GM21737 (cell line): ENCODE data around the gene LRRC8D.

Experiments used
- ATAC-seq: cut with Tn5 transposase; IDR thresholded peaks from one replicate; pipeline ENCODE4 v1.9.1; 2021; ENCODE audit warnings: mild to moderate bottlenecking, moderate library complexity; ENCODE audit not compliant: unreplicated experiment

LRRC8D gene

GRCh38 chr1:89865498-89866382 is 44.9 kb downstream of the LRRC8D start:
- no peak for ATAC-seq

GRCh38 chr1:89866568-89866967 is 45.7 kb downstream of the LRRC8D start:
- no peak for ATAC-seq

- no peak for ATAC-seq
Measured at GRCh38 chr1:89870998-89871397, 50.2 kb downstream of the LRRC8D start.

- no peak for ATAC-seq
Measured at GRCh38 chr1:89871768-89872473, 51.1 kb downstream of the LRRC8D start.

GRCh38 chr1:89872567-89872966 is 51.7 kb downstream of the LRRC8D start:
- no peak for ATAC-seq

GRCh38 chr1:89873288-89873687 is 52.5 kb downstream of the LRRC8D start:
- ATAC-seq: no peak

- no peak for ATAC-seq
Measured at GRCh38 chr1:89873770-89874169, 52.9 kb downstream of the LRRC8D start.

GRCh38 chr1:89876463-89876862 is 55.6 kb downstream of the LRRC8D start:
- no peak for ATAC-seq

GRCh38 chr1:89877756-89878155 is 56.9 kb downstream of the LRRC8D start:
- ATAC-seq: no peak

- no peak for ATAC-seq
Measured at GRCh38 chr1:89878256-89878655, 57.4 kb downstream of the LRRC8D start.

- no peak for ATAC-seq
Measured at GRCh38 chr1:89880679-89881078, 59.8 kb downstream of the LRRC8D start.

GRCh38 chr1:89881415-89882058 is 60.7 kb downstream of the LRRC8D start:
- ATAC-seq: no peak

GRCh38 chr1:89882348-89883029 is 61.7 kb downstream of the LRRC8D start:
- no peak for ATAC-seq

- no peak for ATAC-seq
Measured at GRCh38 chr1:89883030-89883379, 62.2 kb downstream of the LRRC8D start.

GRCh38 chr1:89884718-89885596 is 64.1 kb downstream of the LRRC8D start:
- no peak for ATAC-seq

- no peak for ATAC-seq
Measured at GRCh38 chr1:89887270-89887669, 66.4 kb downstream of the LRRC8D start.

GRCh38 chr1:89887713-89888112 is 66.9 kb downstream of the LRRC8D start:
- ATAC-seq: no peak

- ATAC-seq: no peak
Measured at GRCh38 chr1:89888480-89889322, 67.9 kb downstream of the LRRC8D start.

- ATAC-seq: no peak
Measured at GRCh38 chr1:89889323-89889615, 68.4 kb downstream of the LRRC8D start.
